Smooth muscle cell (in vitro differentiated cells): ENCODE data around the gene VPS9D1. TPM values are rescaled to one million over a fixed set of nuclear protein-coding genes. Genes with fewer than 3 reads are reported as not detected.
A peak's percentile ranks its signal among the peaks of the same experiment; 100 is the strongest.
"Not testable (repeated sequence)": the region's sequence is repeated elsewhere in the genome, so short reads cannot be mapped to it uniquely, and the experiment has no call there.

ENCODE experiments used
- DNase-seq: peaks from one replicate; lab custom pipeline; 2025; ENCODE audit not compliant: unreplicated experiment; lab: John Stamatoyannopoulos, UW
- H2AFZ ChIP-seq: fragments of 200-600 bp; sonication (generic); 2 replicates; pipeline ENCODE4 v1.6.0; 2016; ENCODE audit warnings: antibody characterized with exemption, low read depth, mild to moderate bottlenecking
- H3F3A ChIP-seq: fragments of 200-600 bp; sonication (generic); 2 replicates; pipeline ENCODE4 v1.6.0; 2017; ENCODE audit warnings: antibody characterized with exemption, low read depth
- H3K27ac ChIP-seq: fragments of 200-600 bp; sonication (generic); 2 replicates; pipeline ENCODE4 v1.5.1; 2016; ENCODE audit warnings: low read depth, mild to moderate bottlenecking
- H3K27me3 ChIP-seq: fragments of 200-600 bp; sonication (generic); 2 replicates; pipeline ENCODE4 v1.6.1; 2016; ENCODE audit warnings: low read depth, mild to moderate bottlenecking
- H3K36me3 ChIP-seq: fragments of 200-600 bp; sonication (generic); 2 replicates; pipeline ENCODE4 v1.5.1; 2016; ENCODE audit warnings: low read depth
- H3K4me1 ChIP-seq: fragments of 200-600 bp; sonication (generic); 2 replicates; pipeline ENCODE4 v1.5.1; 2016; ENCODE audit warnings: low read depth
- H3K4me2 ChIP-seq: fragments of 200-600 bp; sonication (generic); 2 replicates; pipeline ENCODE4 v1.6.0; 2016; ENCODE audit warnings: mild to moderate bottlenecking
- H3K4me3 ChIP-seq: fragments of 200-600 bp; sonication (generic); 2 replicates; pipeline ENCODE4 v1.5.1; 2016; ENCODE audit warnings: mild to moderate bottlenecking
- H3K79me2 ChIP-seq: fragments of 200-600 bp; sonication (generic); 2 replicates; pipeline ENCODE4 v1.6.0; 2016; ENCODE audit warnings: low read depth, mild to moderate bottlenecking
- H3K9ac ChIP-seq: fragments of 200-600 bp; sonication (generic); 2 replicates; pipeline ENCODE4 v1.6.0; 2016; ENCODE audit warnings: low read depth
- H3K9me3 ChIP-seq: fragments of 200-600 bp; sonication (generic); replicated peaks from 2 replicates; pipeline ENCODE4 v1.5.1; 2016; ENCODE audit warnings: low read depth
- H4K20me1 ChIP-seq: fragments of 200-600 bp; sonication (generic); 2 replicates; pipeline ENCODE4 v1.6.0; 2016; ENCODE audit warnings: low read depth
- WGBS: methylation state at CpG from one replicate; pipeline ENCODE4 v1.1.7; 2016; ENCODE audit warnings: low lambda C conversion rate; 5-methylcytosine and 5-hydroxymethylcytosine counted together
- polyA plus RNA-seq: library from polyadenylated mRNA; unstranded; fragments of >200 nt; fragmentation: Nextera tagmentation; extraction: Ambion mirVana; gene quantifications from 2 replicates; pipeline ENCODE4 v1.2.1, GENCODE V29; 2016
- total RNA-seq: library from RNA; depleted of rRNA; stranded (reverse); fragments of >200 nt; gene quantifications from 2 replicates; pipeline ENCODE4 v1.2.3, GENCODE V29; 2014
- TF ChIP-seq, protein P1 (sequence below): fragments of 200-600 bp; sonication (generic); IDR thresholded peaks from 2 replicates; pipeline ENCODE4 v1.5.1; 2017; ENCODE audit warnings: borderline replicate concordance, mild to moderate bottlenecking, antibody characterized with exemption; ENCODE audit not compliant: insufficient read depth, poor library complexity, severe bottlenecking

The VPS9D1 gene
- total and polyA plus RNA-seq, 2 experiments from 2014 or later: 10.6 to 15.7 TPM

DNA sequence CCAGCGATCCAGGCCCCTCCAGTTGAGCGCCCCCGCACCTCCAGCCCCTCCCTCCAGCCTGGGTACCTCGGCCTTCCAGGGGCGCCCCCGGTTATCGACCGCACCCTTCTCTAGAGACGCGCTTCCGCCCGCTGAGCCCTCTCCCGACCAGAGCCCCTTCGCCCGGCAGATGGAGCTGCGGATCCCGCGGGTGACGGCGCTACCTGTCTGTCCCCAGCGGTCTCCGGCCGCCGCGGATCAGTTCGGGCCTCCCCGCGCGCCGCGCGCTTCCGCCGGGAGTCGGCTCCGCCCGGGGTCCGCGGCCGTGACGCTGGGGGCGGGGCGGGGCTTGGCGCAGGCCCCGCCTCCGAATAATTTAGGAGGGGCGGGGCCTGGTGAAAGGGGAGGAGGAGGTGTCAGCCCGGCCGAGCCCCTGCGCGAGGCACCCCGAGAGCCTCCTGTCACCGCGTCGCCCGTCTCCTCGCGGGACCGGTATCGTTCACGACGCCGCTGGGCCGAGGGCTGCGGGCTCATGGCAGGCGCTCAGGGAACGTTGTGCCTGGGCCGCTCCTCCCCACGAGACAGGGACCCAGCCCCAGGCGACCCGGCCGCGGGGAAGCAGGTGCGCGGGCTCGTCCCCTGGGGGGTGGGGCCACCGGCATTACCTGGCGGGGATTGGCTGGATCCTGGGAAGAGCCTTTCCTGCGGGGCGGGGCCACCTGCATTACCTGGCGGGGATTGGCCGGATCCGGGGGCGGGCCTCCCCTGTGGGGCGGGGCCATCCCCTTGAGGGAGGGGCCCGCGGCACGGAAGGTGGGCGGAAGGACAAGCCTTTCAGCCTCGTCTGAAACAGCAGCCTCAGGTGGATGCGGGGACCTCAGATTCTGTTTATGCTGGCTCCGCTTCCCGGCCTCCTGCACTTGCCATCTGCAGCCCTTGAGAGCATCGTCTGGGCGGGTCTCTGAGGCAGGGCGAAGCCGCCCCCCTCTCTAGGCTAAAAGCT is 19.0 kb downstream of the VPS9D1 start, which contains the start of gene SPATA2L:
SPATA2L (minus strand) TSS at position 281 of the 982 bp plus-strand sequence. CDS start 473 bp downstream, outside the sequence.
- Histone ChIP-seq H3K79me2 (peaks cover 3% of the 10 kb centered on the region), H2AFZ (no peak within 1 kb of the TSS), H3K4me1 (peaks cover 12% of the 10 kb centered on the region), H3K4me3 (peak within 1 kb of the TSS; percentile 81), H3K36me3 (no peaks in the 10 kb centered on the region), H4K20me1 (peaks cover 21% of the 10 kb centered on the region), H3K4me2 (peak within 1 kb of the TSS; percentile 92), H3K27me3 (no peaks in the 10 kb centered on the region), H3K9ac (peak within 1 kb of the TSS; percentile 80), H3F3A (no peaks in the 10 kb centered on the region), H3K9me3 (no peaks in the 10 kb centered on the region), H3K27ac (peak within 1 kb of the TSS; percentile 89)
- peak; percentile 51 for DNase-seq
- WGBS: 2% methylated on average over 93 of the region's 97 CpGs
- TF ChIP-seq, protein P1, sequence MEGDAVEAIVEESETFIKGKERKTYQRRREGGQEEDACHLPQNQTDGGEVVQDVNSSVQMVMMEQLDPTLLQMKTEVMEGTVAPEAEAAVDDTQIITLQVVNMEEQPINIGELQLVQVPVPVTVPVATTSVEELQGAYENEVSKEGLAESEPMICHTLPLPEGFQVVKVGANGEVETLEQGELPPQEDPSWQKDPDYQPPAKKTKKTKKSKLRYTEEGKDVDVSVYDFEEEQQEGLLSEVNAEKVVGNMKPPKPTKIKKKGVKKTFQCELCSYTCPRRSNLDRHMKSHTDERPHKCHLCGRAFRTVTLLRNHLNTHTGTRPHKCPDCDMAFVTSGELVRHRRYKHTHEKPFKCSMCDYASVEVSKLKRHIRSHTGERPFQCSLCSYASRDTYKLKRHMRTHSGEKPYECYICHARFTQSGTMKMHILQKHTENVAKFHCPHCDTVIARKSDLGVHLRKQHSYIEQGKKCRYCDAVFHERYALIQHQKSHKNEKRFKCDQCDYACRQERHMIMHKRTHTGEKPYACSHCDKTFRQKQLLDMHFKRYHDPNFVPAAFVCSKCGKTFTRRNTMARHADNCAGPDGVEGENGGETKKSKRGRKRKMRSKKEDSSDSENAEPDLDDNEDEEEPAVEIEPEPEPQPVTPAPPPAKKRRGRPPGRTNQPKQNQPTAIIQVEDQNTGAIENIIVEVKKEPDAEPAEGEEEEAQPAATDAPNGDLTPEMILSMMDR: peak; percentile 12

DNA sequence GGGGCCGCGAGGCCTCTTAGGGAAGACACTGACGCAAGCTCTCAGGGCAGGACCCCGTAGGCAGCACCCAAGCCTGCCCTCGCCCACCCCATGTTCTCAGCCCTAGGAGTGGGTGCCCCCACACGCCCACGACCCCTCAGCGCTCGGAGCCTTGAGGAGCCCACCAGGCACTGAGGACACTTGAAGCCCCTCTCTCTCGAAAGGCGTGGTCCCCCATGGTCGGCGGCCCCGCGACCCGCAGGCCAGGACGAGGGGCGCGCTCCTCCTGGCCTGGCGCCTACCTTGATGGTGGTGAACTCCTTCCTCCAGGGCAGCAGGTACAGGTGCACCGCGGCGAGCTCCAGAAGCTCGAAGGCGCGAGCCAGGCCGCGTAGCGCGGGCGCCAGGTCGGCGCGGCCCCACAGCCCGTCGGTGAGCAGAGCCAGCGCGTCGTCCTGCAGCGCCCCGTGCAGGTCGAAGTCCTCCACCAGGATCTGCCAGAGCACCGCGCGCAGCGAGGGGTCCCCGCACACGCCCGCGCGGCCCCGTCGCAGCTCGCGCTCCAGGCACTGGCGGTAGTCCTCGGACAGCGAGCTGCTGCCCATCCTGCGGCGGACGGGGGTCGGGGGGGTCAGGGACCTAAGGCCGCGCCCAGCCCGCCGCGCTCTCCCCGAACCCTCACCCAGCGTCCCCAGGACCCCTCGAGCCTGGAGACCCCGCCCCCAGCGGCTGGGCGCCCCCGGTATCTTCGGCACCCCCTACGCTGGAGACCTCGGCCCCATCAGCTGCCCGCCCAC is 19.9 kb downstream of the VPS9D1 start:
- no peaks in the 10 kb centered on the region for H3K9me3 ChIP-seq
- peaks cover 12% of the 10 kb centered on the region for H3K4me1 ChIP-seq
- H3K9ac ChIP-seq: peak overlapping the region; percentile 80
- H3K27ac ChIP-seq: peak overlapping the region; percentile 89
- DNase-seq: no peak
- H3K79me2 ChIP-seq: peaks cover 3% of the 10 kb centered on the region
- 3% methylated on average over 52 of the region's 78 CpGs for WGBS
- no peaks in the 10 kb centered on the region for H3K36me3 ChIP-seq
- H4K20me1 ChIP-seq: peaks cover 21% of the 10 kb centered on the region
- TF ChIP-seq, protein P1: peak; percentile 28
- peak overlapping the region; percentile 92 for H3K4me2 ChIP-seq
- no peaks in the 10 kb centered on the region for H3K27me3 ChIP-seq
- H3K4me3 ChIP-seq: peak overlapping the region; percentile 81
- no peak overlapping the region for H2AFZ ChIP-seq
- H3F3A ChIP-seq: no peaks in the 10 kb centered on the region

DNA sequence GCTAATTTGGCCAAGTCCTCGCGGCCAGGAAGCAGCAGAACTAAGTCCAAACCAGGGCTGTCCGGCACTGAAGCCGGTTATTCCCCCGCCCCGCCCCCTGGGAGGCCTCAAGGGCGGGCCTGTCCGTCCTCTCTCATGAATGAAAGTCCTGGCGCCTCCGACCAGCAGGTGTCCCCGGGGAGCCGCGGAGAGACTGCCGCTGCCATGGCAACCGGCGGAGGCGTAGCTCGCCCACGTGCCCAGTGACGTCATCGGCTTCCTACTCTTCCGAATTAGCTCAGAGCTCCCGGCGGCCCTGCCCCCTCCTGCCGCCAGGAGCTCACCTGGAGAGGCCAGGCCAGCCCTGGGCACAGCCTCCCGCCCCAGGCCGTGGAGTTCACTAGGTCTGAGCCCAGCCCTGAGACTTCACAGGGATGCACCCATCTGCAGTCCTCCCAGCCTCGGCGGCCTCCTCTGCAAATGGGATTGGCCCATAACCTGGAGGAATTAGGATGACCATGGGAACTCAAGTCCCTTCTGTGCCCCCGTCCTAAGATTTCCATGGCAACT is 20.5 kb downstream of the VPS9D1 start:
- Histone ChIP-seq H3K4me1 (peaks cover 12% of the 10 kb centered on the region), H2AFZ (no peak overlapping the region), H3K36me3 (no peaks in the 10 kb centered on the region), H3K9ac (peak overlapping the region; percentile 80), H3K27ac (peak overlapping the region; percentile 89), H3K79me2 (peaks cover 3% of the 10 kb centered on the region), H4K20me1 (peaks cover 21% of the 10 kb centered on the region), H3K4me2 (peak overlapping the region; percentile 92), H3F3A (no peaks in the 10 kb centered on the region), H3K9me3 (no peaks in the 10 kb centered on the region), H3K4me3 (peak overlapping the region; percentile 81), H3K27me3 (no peaks in the 10 kb centered on the region)
- 2% methylated on average over 30 of the region's 30 CpGs for WGBS
- peak; percentile 92 for DNase-seq
- TF ChIP-seq, protein P1: peak; percentile 60

DNA sequence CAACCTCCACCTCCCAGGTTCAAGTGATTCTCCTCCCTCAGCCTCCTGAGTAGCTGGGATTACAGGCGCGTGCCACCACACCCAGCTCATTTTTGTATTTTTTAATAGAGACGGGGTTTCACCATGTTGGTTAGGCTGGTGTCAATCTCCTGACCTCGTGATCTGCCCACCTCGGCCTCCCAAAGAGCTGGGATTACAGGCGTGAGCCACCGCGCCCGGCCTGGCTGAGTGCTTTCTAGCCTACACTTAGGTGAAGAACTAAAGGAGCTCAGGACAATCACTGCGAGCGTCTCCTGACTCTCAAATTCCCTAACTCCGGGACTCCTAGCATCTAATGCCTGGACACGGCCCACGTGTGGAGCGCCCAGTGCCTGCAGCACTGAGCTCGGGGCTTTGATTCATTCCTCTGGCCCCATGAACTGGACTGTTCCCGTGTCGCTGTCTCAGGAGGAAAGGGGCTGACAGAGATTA is 21.0 kb downstream of the VPS9D1 start:
- H3K79me2 ChIP-seq, H3K9me3 ChIP-seq, DNase-seq, H3F3A ChIP-seq, H2AFZ ChIP-seq, H3K27me3 ChIP-seq, H3K9ac ChIP-seq, H3K36me3 ChIP-seq: not testable (repeated sequence)
- 75% methylated on average over 18 of the region's 18 CpGs for WGBS
- peak overlapping the region; percentile 23 for H3K27ac ChIP-seq
- peaks cover 21% of the 10 kb centered on the region for H4K20me1 ChIP-seq
- H3K4me2 ChIP-seq: peak overlapping the region; percentile 92
- peak overlapping the region; percentile 35 for H3K4me3 ChIP-seq
- peaks cover 12% of the 10 kb centered on the region for H3K4me1 ChIP-seq

DNA sequence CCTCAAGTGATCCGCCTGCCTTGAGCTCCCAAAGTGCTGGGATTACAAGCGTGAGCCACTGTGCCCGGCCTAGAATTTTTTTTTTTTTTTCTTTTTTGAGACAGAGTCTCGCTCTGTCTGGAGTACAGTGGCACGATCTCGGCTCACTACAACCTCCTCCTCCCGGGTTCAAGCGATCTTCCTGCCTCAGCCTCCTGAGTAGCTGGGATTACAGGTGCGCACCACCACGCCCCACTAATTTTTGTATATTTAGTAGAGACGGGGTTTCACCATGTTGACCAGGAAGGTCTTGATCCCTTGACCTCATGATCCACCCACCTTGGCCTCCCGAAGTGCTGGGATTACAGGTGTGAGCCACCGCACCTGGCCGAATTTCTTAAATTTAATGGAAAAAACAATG is 22.0 kb downstream of the VPS9D1 start:
- H3F3A ChIP-seq, H3K79me2 ChIP-seq: not testable (repeated sequence)

More for the DNA sequence above, 22.0 kb downstream of the VPS9D1 start:
- not testable (repeated sequence) for H3K27me3 ChIP-seq, H3K36me3 ChIP-seq, H3K27ac ChIP-seq, H3K4me2 ChIP-seq, H3K4me3 ChIP-seq, DNase-seq, H3K9ac ChIP-seq, H3K9me3 ChIP-seq, H2AFZ ChIP-seq
- Histone ChIP-seq H4K20me1 (peaks cover 21% of the 10 kb centered on the region), H3K4me1 (peaks cover 12% of the 10 kb centered on the region)
- 98% methylated on average over 14 of the region's 14 CpGs for WGBS
